ENCODE results near the gene DCAF11. TPM values are rescaled to one million over a fixed set of nuclear protein-coding genes. Genes with fewer than 3 reads are reported as not detected.

The DCAF11 gene
- total RNA-seq, 1 donor from 2014 or later = 84.3 TPM

DNA sequence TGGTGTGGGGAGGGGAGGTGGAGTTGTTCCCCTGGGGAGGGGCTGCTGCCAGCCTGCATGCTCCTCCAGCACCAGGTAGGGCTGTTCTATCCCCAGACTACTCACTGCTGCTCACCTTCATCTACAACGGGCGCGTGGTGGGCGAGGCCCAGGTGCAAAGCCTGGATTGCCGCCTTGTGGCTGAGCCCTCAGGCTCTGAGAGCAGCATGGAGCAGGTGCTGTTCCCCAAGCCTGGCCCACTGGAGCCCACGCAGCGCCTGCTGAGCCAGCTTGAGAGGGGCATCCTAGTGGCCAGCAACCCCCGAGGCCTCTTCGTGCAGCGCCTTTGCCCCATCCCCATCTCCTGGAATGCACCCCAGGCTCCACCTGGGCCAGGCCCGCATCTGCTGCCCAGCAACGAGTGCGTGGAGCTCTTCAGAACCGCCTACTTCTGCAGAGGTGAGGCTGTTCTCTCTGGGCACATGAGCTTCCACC lies 50.0 kb downstream of the DCAF11 start:
- TF ChIP-seq, protein P1, sequence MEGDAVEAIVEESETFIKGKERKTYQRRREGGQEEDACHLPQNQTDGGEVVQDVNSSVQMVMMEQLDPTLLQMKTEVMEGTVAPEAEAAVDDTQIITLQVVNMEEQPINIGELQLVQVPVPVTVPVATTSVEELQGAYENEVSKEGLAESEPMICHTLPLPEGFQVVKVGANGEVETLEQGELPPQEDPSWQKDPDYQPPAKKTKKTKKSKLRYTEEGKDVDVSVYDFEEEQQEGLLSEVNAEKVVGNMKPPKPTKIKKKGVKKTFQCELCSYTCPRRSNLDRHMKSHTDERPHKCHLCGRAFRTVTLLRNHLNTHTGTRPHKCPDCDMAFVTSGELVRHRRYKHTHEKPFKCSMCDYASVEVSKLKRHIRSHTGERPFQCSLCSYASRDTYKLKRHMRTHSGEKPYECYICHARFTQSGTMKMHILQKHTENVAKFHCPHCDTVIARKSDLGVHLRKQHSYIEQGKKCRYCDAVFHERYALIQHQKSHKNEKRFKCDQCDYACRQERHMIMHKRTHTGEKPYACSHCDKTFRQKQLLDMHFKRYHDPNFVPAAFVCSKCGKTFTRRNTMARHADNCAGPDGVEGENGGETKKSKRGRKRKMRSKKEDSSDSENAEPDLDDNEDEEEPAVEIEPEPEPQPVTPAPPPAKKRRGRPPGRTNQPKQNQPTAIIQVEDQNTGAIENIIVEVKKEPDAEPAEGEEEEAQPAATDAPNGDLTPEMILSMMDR (IDR thresholded peaks at IDR 0.05) = no peak
- peaks cover 48% of the 10 kb centered on the region for H3K4me1 Mint-ChIP-seq
- H3K27me3 Mint-ChIP-seq = no peaks in the 10 kb centered on the region
- no peak overlapping the region for H3K4me3 Mint-ChIP-seq
- ChIA-PET POLR2A (interaction anchor here (1.2 to 2.0 kb wide), 3 partner anchors 23 to 50 kb away, joined by 3 to 4 read pairs (median 4); partner anchors contain the start of genes DCAF11, EMC9, NRL and TM9SF1), CTCF (no interaction called here)
- no peaks in the 10 kb centered on the region for H3K9me3 Mint-ChIP-seq
- intact Hi-C loops (cut with micrococcal nuclease) = no loop called here
- no peak for ATAC-seq (ENCODE audit: low read depth)
- H3K36me3 Mint-ChIP-seq (ENCODE audit: low read depth) = peaks cover 84% of the 10 kb centered on the region
- DNase-seq = no peak
- H3K27ac Mint-ChIP-seq = no peak overlapping the region

DNA sequence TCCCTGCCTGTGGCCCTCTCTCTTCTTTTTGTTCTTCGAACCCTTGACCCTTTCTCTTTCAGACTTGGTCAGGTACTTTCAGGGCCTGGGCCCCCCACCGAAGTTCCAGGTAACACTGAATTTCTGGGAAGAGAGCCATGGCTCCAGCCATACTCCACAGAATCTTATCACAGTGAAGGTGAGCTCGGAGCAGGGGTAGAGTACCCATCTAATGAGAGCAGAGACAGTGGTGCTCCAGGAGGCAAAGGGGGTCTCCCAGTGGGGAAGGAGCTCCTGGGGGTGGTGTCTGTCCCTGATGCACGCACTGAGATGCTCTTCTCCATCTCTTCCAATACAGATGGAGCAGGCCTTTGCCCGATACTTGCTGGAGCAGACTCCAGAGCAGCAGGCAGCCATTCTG lies 51.2 kb downstream of the DCAF11 start:
- peaks cover 45% of the 10 kb centered on the region for H3K4me1 Mint-ChIP-seq
- peaks cover 80% of the 10 kb centered on the region for H3K36me3 Mint-ChIP-seq (ENCODE audit: low read depth)
- DNase-seq (no peak), ATAC-seq (ENCODE audit: low read depth) (no peak)
- no peak overlapping the region for H3K27ac Mint-ChIP-seq
- CTCF ChIA-PET = no interaction called here
- TF ChIP-seq, protein P1 (IDR thresholded peaks at IDR 0.05) = no peak
- intact Hi-C loops (cut with micrococcal nuclease) = no loop called here
- no peak overlapping the region for H3K4me3 Mint-ChIP-seq
- POLR2A ChIA-PET = interaction anchor here (0.7 to 2.0 kb wide), 4 partner anchors 19 to 114 kb away, joined by 3 to 4 read pairs (median 3); partner anchors contain the start of genes EMC9, PSME2, RNF31 and TM9SF1
- H3K9me3 Mint-ChIP-seq = no peaks in the 10 kb centered on the region
- H3K27me3 Mint-ChIP-seq = no peaks in the 10 kb centered on the region

DNA sequence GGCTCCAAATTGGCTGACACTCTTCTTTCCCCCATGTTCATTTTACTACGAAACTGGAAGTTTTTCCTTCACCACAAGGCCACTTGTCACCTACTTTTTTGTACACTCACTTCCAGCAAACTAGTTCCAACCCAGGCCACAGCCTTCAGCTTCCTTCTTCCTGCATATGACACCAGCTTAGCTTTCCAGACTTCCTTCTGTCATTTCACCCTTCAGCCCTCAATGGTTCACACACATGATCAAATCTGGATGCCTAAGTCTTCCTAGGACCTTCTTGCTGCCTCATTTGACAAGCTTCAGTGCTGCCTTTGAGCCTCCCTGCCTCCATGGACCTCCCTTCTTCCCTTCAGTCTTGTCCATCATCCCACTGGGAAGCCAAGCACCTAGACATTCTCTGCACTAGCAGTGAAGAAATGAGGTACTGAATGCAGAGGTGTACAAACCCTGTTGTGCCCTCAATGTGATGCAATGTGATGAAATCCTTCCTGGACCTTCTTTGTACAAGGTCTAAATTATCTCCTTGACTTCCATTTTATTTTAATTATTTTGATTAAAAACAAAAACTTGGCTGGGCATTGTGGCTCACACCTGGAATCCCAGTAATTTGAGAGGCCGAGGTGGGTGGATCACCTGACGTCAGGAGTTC lies 53.0 kb downstream of the DCAF11 start:
- CTCF ChIA-PET = no interaction called here
- Mint-ChIP-seq H3K36me3 (ENCODE audit: low read depth) (peaks cover 67% of the 10 kb centered on the region), H3K4me3 (no peak overlapping the region)

DNA sequence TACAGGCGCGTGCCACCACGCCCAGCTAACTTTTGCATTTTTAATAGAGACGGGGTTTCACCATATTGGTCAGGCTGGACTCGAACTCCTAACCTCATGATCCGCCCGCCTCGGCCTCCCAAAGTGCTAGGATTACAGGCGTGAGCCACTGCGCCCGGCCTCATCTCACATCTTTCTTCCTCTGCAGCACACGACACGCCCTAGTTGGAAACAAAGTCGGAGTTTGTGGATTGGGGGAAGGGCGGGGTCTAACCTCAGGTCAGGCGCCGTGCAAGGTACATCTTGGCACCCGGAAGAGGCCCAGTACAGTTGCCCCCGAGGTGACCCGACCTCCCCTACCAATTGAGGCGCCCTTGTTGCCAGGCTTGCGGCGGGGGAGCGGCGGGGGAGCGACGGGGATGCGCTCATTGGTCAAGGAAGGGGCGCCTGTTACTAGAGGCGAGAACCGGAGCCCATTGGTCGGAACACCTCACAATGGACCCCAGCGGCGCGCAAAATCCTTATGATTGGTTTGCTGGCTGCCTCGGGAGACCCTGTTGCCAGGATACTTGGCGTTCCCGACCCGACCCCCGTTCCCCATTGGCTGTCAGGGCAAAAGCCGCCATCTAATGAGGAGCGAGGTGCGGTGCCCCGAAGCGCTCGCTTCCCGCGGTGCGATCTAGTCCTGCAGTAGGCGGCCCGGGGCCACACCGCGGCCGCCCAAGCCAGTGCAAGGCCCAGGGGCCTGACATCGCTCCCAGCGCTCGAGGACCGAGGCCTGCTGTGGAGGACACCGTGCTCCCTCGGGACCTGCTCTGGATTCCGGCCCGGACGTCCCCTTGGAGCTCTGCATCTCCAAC lies 57.1 kb downstream of the DCAF11 start, which contains the start of gene REC8:
Gene REC8 (plus strand): TSS at position 659 of the 839 bp plus-strand sequence. CDS start 473 bp downstream, outside the sequence.
- Mint-ChIP-seq H3K36me3 (ENCODE audit: low read depth) (peaks cover 32% of the 10 kb centered on the region), H3K9me3 (no peaks in the 10 kb centered on the region), H3K27me3 (no peaks in the 10 kb centered on the region), H3K4me1 (peaks cover 25% of the 10 kb centered on the region), H3K27ac (peak within 1 kb of the TSS; percentile 84), H3K4me3 (peak within 1 kb of the TSS; percentile 90)
- DNase-seq (peak; percentile 68), ATAC-seq (ENCODE audit: low read depth) (peak; percentile 91)
- ChIA-PET CTCF (interaction anchor here (1.6 kb wide), 1 partner anchor 11 kb away, joined by 5 read pairs; the partner anchor contains the start of gene IRF9), POLR2A (interaction anchor here (0.6 to 4.2 kb wide), 16 partner anchors 10 to 71 kb away, joined by 3 to 43 read pairs (median 4); partner anchors contain the start of genes EMC9, GMPR2, IPO4 and IRF9)
- TF ChIP-seq, protein P1 (IDR thresholded peaks at IDR 0.05) = no peak
- intact Hi-C loops (cut with micrococcal nuclease) = loop anchor here (1.0 kb wide), 3 partner anchors 10 to 24 kb away; partner anchors contain the start of genes IPO4, IRF9 and RNF31

More for the DNA sequence above, 53.0 kb downstream of the DCAF11 start:
- TF ChIP-seq, protein P1 (IDR thresholded peaks at IDR 0.05) = no peak
- DNase-seq (no peak), ATAC-seq (ENCODE audit: low read depth) (no peak)
- intact Hi-C loops (cut with micrococcal nuclease) = no loop called here
- H3K4me1 Mint-ChIP-seq = peaks cover 43% of the 10 kb centered on the region
- no peaks in the 10 kb centered on the region for H3K9me3 Mint-ChIP-seq
- no peaks in the 10 kb centered on the region for H3K27me3 Mint-ChIP-seq
- POLR2A ChIA-PET = no interaction called here
- H3K27ac Mint-ChIP-seq = peak overlapping the region; percentile 37
